ENCODE measurements around the gene ZG16. TPM values are rescaled to one million over a fixed set of nuclear protein-coding genes. Genes with fewer than 3 reads are reported as not detected.
A peak's percentile ranks its signal among the peaks of the same experiment; 100 is the strongest.

ZG16 gene
- total RNA-seq, 1 experiment from 2014 or later, result 0.07 TPM

GRCh38 chr16:29736764-29737163 lies 41.3 kb upstream of the ZG16 start:
- RAD21 ChIA-PET (ENCODE audit: low non-redundant PET in 1 of 2, low total read pairs in 2 of 2, uncharacterized antibody in 2 of 2, unreplicated experiment in 2 of 2), result no interaction called here
- Histone ChIP-seq H3K27me3 (ENCODE audit: insufficient read depth, low read length) (no peaks in the 10 kb centered on the region), H3K9me3 (ENCODE audit: control insufficient read depth in 1 of 2, insufficient read depth in 1 of 2, low read depth in 1 of 2, low read length in 2 of 2) (no peaks in the 10 kb centered on the region), H2AFZ (ENCODE audit: low read depth, low read length, poor library complexity, severe bottlenecking) (no peak overlapping the region), H3K4me1 (ENCODE audit: control insufficient read depth in 1 of 2, insufficient read depth in 2 of 2, low read length in 2 of 2) (no peaks in the 10 kb centered on the region), H3K9ac (ENCODE audit: low read length) (no peak overlapping the region), H3K27ac (ENCODE audit: low read depth, low read length) (no peak overlapping the region), H4K20me1 (ENCODE audit: insufficient read depth) (no peaks in the 10 kb centered on the region), H3K4me3 (replicated peaks in 1 of 2; ENCODE audit: low read depth in 1 of 2, low read length in 2 of 2) (no peak overlapping the region), H3K79me2 (ENCODE audit: insufficient read depth, low read length) (no peaks in the 10 kb centered on the region), H3K36me3 (ENCODE audit: control insufficient read depth in 1 of 2, insufficient read depth in 2 of 2, low read length in 2 of 2) (no peaks in the 10 kb centered on the region), H3K9me2 (ENCODE audit: insufficient read depth) (no peaks in the 10 kb centered on the region), H3K4me2 (ENCODE audit: low read length) (no peak overlapping the region)
- no TSS peak for BruUV-seq (replicated peaks)
- DNase-seq (ENCODE audit: low read depth, low spot score) (no peak), ATAC-seq (no peak)
- POLR2A ChIA-PET, result no interaction called here
- CTCF ChIA-PET, result no interaction called here
- TF ChIP-seq POLR2A (IDR thresholded peaks at IDR 0.05; ENCODE audit: borderline replicate concordance, extremely low read depth, insufficient read depth, insufficient read length), result no peak
- intact Hi-C loops (cut with micrococcal nuclease), result no loop called here

DNA sequence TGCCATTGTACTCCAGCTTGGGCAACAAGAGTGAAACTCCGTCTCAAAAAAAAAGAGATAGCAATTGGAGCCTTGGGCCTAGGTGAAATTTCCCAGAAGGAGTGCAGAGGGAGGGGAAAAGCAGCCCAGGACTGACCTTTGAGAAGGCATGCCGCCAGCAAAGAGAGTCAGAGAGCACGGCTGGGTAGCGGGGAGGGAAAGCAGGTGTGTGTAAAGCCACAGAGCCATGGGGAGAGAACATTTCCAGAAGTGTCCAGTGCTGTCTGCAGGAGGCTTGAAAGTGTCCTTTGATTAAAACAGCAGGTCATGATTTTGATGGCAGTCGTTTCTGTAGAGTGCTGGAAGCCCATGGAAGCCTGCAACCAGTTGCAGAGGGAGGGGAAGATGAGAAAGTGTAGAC lies 40.3 kb upstream of the ZG16 start:
- Histone ChIP-seq H3K9me3 (ENCODE audit: control insufficient read depth in 1 of 2, insufficient read depth in 1 of 2, low read depth in 1 of 2, low read length in 2 of 2) (no peaks in the 10 kb centered on the region), H2AFZ (ENCODE audit: low read depth, low read length, poor library complexity, severe bottlenecking) (no peak overlapping the region), H3K4me3 (replicated peaks in 1 of 2; ENCODE audit: low read depth in 1 of 2, low read length in 2 of 2) (no peak overlapping the region), H4K20me1 (ENCODE audit: insufficient read depth) (no peaks in the 10 kb centered on the region), H3K27me3 (ENCODE audit: insufficient read depth, low read length) (no peaks in the 10 kb centered on the region), H3K36me3 (ENCODE audit: control insufficient read depth in 1 of 2, insufficient read depth in 2 of 2, low read length in 2 of 2) (no peaks in the 10 kb centered on the region), H3K4me2 (ENCODE audit: low read length) (no peak overlapping the region), H3K9me2 (ENCODE audit: insufficient read depth) (no peaks in the 10 kb centered on the region), H3K9ac (ENCODE audit: low read length) (no peak overlapping the region), H3K27ac (ENCODE audit: low read depth, low read length) (no peak overlapping the region), H3K79me2 (ENCODE audit: insufficient read depth, low read length) (no peaks in the 10 kb centered on the region), H3K4me1 (ENCODE audit: control insufficient read depth in 1 of 2, insufficient read depth in 2 of 2, low read length in 2 of 2) (no peaks in the 10 kb centered on the region)
- ChIA-PET CTCF (no interaction called here), POLR2A (no interaction called here), RAD21 (ENCODE audit: low non-redundant PET in 1 of 2, low total read pairs in 2 of 2, uncharacterized antibody in 2 of 2, unreplicated experiment in 2 of 2) (no interaction called here)
- ATAC-seq (peak; percentile 54; the same call in 1 of the 2 replicates), DNase-seq (ENCODE audit: low read depth, low spot score) (no peak)
- TF ChIP-seq SP1 (IDR thresholded peaks at IDR 0.05; ENCODE audit: low read depth) (no peak), ELF1 (IDR thresholded peaks at IDR 0.05; ENCODE audit: borderline replicate concordance, low read depth) (no peak), POLR2AphosphoS5 (IDR thresholded peaks at IDR 0.05; ENCODE audit: low read depth, low read length) (no peak), JUND (IDR thresholded peaks at IDR 0.05) (no peak), RAD21 (IDR thresholded peaks at IDR 0.05; ENCODE audit: low read depth) (no peak; the same call in 1 of the 2 replicates), SIN3A (IDR thresholded peaks at IDR 0.05; ENCODE audit: low read depth) (no peak), ZFX (IDR thresholded peaks at IDR 0.05) (no peak)
- no TSS peak for BruUV-seq (replicated peaks)
- intact Hi-C loops (cut with micrococcal nuclease), result no loop called here
